NCI-H1105 treated with DMSO at 0.1 percent for 48 hours (cell line): ENCODE measurements around the gene CYP26B1.
"Not testable (repeated sequence)": the region's sequence is repeated elsewhere in the genome, so short reads cannot be mapped to it uniquely, and the experiment has no call there.

ENCODE experiments used
- DNase-seq: peaks from one replicate; lab custom pipeline; 2025; lab: John Stamatoyannopoulos, UW

CYP26B1 gene

GRCh38 chr2:72111061-72111460 lies 36.6 kb downstream of the CYP26B1 start:
- no peak for DNase-seq

- no peak for DNase-seq
These were observed 37.8 kb downstream of the CYP26B1 start for GRCh38 chr2:72109904-72110303.

- no peak for DNase-seq
These were observed 38.4 kb downstream of the CYP26B1 start for GRCh38 chr2:72109291-72109690.

- no peak for DNase-seq
These were observed 39.5 kb downstream of the CYP26B1 start for GRCh38 chr2:72108121-72108520.

GRCh38 chr2:72106978-72107377 lies 40.7 kb downstream of the CYP26B1 start:
- DNase-seq = no peak

GRCh38 chr2:72104821-72105588 lies 42.7 kb downstream of the CYP26B1 start:
- DNase-seq = no peak

- no peak for DNase-seq
These were observed 44.0 kb downstream of the CYP26B1 start for GRCh38 chr2:72103690-72104089.

- DNase-seq = no peak
These were observed 44.5 kb downstream of the CYP26B1 start for GRCh38 chr2:72103161-72103560.

- DNase-seq = no peak
These were observed 48.7 kb downstream of the CYP26B1 start for GRCh38 chr2:72098935-72099334.

GRCh38 chr2:72097276-72097675 lies 50.4 kb downstream of the CYP26B1 start:
- DNase-seq = no peak

- no peak for DNase-seq
These were observed 51.5 kb downstream of the CYP26B1 start for GRCh38 chr2:72096181-72096580.

- no peak for DNase-seq
These were observed 52.3 kb downstream of the CYP26B1 start for GRCh38 chr2:72095364-72095763.

GRCh38 chr2:72094701-72095100 lies 53.0 kb downstream of the CYP26B1 start:
- no peak for DNase-seq

GRCh38 chr2:72092111-72092510 lies 55.6 kb downstream of the CYP26B1 start:
- DNase-seq = no peak

- no peak for DNase-seq
These were observed 56.7 kb downstream of the CYP26B1 start for GRCh38 chr2:72090781-72091482.

GRCh38 chr2:72090271-72090720 lies 57.4 kb downstream of the CYP26B1 start:
- no peak for DNase-seq

- DNase-seq = no peak
These were observed 58.1 kb downstream of the CYP26B1 start for GRCh38 chr2:72089537-72089936.

GRCh38 chr2:72089028-72089427 lies 58.6 kb downstream of the CYP26B1 start:
- no peak for DNase-seq

GRCh38 chr2:72086871-72087633 lies 60.6 kb downstream of the CYP26B1 start:
- not testable (repeated sequence) for DNase-seq

- DNase-seq = no peak
These were observed 62.1 kb downstream of the CYP26B1 start for GRCh38 chr2:72085513-72085912.

- DNase-seq = no peak
These were observed 62.6 kb downstream of the CYP26B1 start for GRCh38 chr2:72085036-72085435.

GRCh38 chr2:72084584-72084976 lies 63.1 kb downstream of the CYP26B1 start:
- no peak for DNase-seq
